Colonic mucosa (tissue), 4 donors: Measurements from ENCODE around the gene MED9. TPM values are rescaled to one million over a fixed set of nuclear protein-coding genes. Genes with fewer than 3 reads are reported as not detected.

Experiments used
- DNase-seq: peaks from one replicate; pipeline ENCODE4 v3.0.0-alpha.2; 2020
- H3K27ac ChIP-seq: fragments of 200-600 bp; one replicate; pipeline ENCODE4 v1.8.0; 2021
- H3K27me3 ChIP-seq: fragments of 200-600 bp; one replicate; pipeline ENCODE4 v1.8.0; 2021
- H3K36me3 ChIP-seq: fragments of 200-600 bp; one replicate; pipeline ENCODE4 v1.8.0; 2021
- H3K4me1 ChIP-seq: fragments of 200-600 bp; one replicate; pipeline ENCODE4 v1.8.0; 2021; ENCODE audit warnings: mild to moderate bottlenecking
- H3K4me3 ChIP-seq: fragments of 200-600 bp; one replicate; pipeline ENCODE4 v1.8.0; 2021
- H3K9ac ChIP-seq, 2 donors: one replicate each; pipeline ENCODE4 v1.7.0; 2013; ENCODE audit warnings: control low read depth in 2 of 2, low read depth in 2 of 2, low read length in 2 of 2
- H3K9me3 ChIP-seq: fragments of 200-600 bp; one replicate; pipeline ENCODE4 v1.8.0; 2021
- CTCF ChIP-seq: fragments of 200-600 bp; IDR thresholded peaks from one replicate; pipeline ENCODE4 v1.8.0; 2022; ENCODE audit warnings: antibody characterized with exemption, mild to moderate bottlenecking
- intact Hi-C: fragments of 100-400 bp; cut with DNase I; formaldehyde crosslinking; loops from one replicate; pipeline ENCODE4 v1.14.1; 2022
- total RNA-seq, 2 donors: library from RNA; stranded (reverse); fragmentation: NEBNext Ultra II Directional in 1 of 2; extraction: Animal tissue kit (Norgen Biotek cat#: 25700) in 1 of 2; gene quantifications; one replicate each; pipeline ENCODE4 v1.2.1, GENCODE V29; 2021
- donor health status: healthy.
- donor health status: DM: no; HTN: no; CAD: no.
- donor health status: DM: no; HTN: no; CAD: no.

The MED9 gene
- total RNA-seq, 2 donors from 2014 or later = 15.3 to 23.8 TPM

- H3K9ac ChIP-seq = peak overlapping the region in 1 of 2 donors; percentile 43
- H3K36me3 ChIP-seq = no peaks in the 10 kb centered on the region
- no peak for TF ChIP-seq CTCF
- intact Hi-C loops = no loop called here
- DNase-seq = peak; percentile 82
- H3K4me1 ChIP-seq = peaks cover 10% of the 10 kb centered on the region
- no peaks in the 10 kb centered on the region for H3K9me3 ChIP-seq
- H3K27ac ChIP-seq = peak overlapping the region; percentile 59
- no peak overlapping the region for H3K4me3 ChIP-seq
- no peaks in the 10 kb centered on the region for H3K27me3 ChIP-seq
These were observed 61.9 kb downstream of the MED9 start for GRCh38 chr17:17538417-17539391.

DNA sequence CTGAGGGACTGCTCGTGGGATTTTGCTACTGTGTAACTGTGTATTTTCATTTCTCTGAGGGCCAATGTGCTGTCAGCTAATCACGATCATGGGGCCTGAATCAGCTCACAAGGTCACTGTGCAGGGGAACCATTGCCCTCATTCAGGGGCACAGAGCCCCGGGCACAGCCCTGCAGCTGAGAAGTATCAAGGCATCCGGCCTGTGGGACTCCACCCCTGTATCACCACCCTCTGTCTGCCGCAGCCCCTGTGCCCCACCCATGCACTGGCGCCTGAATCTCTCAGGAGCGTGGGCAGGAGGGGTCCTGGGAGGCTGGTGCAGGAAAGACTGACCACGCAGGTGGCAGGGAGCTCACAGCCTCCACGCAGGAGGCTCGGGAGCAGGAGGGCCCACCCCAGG, 62.8 kb downstream of the MED9 start:
- intact Hi-C loops = no loop called here
- H3K4me1 ChIP-seq = peaks cover 10% of the 10 kb centered on the region
- H3K9ac ChIP-seq = peak overlapping the region in 1 of 2 donors; percentile 43
- H3K4me3 ChIP-seq = no peak overlapping the region
- peak; percentile 40 for DNase-seq
- H3K36me3 ChIP-seq = no peaks in the 10 kb centered on the region
- no peaks in the 10 kb centered on the region for H3K9me3 ChIP-seq
- H3K27ac ChIP-seq = peak overlapping the region; percentile 46
- no peak for TF ChIP-seq CTCF
- H3K27me3 ChIP-seq = no peaks in the 10 kb centered on the region

DNA sequence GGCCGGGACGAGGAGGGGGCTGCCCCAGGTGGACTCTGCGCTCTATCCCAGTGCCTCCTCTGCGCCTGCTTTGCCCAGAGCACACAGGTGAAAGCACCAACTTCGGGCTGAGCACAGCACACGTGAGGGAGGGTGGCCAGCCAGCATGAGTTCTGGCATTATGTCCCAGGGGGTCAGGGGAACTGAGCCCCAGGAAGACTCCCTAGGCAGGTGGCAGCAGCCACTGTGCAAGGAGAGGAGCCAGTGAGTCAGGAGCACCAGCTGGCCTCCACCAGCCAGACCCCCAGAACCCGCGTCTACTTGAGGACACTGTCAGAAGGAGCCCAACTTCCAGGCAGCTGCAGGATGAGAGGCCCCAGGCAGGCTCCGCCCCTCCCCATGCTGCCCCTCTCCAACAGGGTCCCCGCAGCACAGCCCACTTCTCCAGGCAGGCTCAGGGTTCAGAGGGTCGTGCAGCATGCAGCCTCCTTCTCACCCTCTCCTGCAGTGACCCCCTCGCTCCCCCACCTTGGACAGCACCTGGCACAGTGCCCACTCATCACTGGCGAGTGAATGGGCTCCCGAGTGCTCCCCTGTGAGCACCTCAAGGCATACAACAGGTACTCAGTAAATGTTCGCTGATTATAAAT, 63.6 kb downstream of the MED9 start:
- Histone ChIP-seq H3K4me1 (peaks cover 10% of the 10 kb centered on the region), H3K9ac (no peak overlapping the region), H3K9me3 (no peaks in the 10 kb centered on the region), H3K27me3 (no peaks in the 10 kb centered on the region), H3K4me3 (no peak overlapping the region), H3K36me3 (no peaks in the 10 kb centered on the region), H3K27ac (no peak overlapping the region)
- intact Hi-C loops = no loop called here
- no peak for TF ChIP-seq CTCF
- DNase-seq = no peak

DNA sequence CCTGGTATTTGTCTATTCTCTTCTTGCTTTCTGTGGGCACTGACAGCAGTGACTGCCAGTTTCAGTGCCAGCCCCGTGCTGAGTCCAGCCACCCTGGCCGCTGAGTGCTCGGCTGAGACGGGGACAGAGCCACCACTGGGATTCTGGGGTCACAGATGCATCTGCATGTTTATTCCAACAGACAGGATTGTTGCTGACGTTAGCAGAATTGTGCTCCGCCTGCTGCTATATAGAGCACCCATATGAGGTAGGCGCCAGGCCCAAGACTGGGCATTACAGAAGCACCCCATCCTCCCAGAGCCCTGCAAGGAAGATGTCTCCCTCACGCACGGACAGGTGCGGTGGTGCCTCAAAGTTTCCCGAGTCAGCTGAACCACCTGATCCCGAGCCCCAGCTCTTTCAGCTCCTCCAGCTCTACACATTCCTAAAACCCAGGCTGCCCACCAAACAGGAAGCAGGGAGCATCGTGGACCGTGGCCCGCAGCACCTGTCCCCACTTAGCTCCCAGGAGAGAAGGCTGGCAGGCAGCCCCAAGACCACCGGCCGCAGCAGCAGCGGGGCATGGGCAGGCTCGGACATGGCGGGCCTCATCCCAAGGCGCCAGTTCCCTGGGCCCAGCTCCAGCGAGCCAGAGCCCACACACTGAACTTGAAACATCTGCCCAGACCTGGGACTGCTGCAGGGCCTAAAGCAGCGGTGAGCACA, 64.3 kb downstream of the MED9 start:
- TF ChIP-seq CTCF = no peak
- H3K9ac ChIP-seq = no peak overlapping the region
- no peak overlapping the region for H3K4me3 ChIP-seq
- peaks cover 10% of the 10 kb centered on the region for H3K4me1 ChIP-seq
- intact Hi-C loops = no loop called here
- no peaks in the 10 kb centered on the region for H3K9me3 ChIP-seq
- H3K27ac ChIP-seq = no peak overlapping the region
- no peaks in the 10 kb centered on the region for H3K27me3 ChIP-seq
- H3K36me3 ChIP-seq = no peaks in the 10 kb centered on the region
- DNase-seq = no peak

- H3K27ac ChIP-seq = no peak overlapping the region
- H3K4me1 ChIP-seq = peaks cover 10% of the 10 kb centered on the region
- no peak overlapping the region for H3K4me3 ChIP-seq
- no peaks in the 10 kb centered on the region for H3K27me3 ChIP-seq
- H3K9me3 ChIP-seq = no peaks in the 10 kb centered on the region
- intact Hi-C loops = no loop called here
- TF ChIP-seq CTCF = no peak
- H3K9ac ChIP-seq = no peak overlapping the region
- no peaks in the 10 kb centered on the region for H3K36me3 ChIP-seq
- no peak for DNase-seq
These were observed 64.8 kb downstream of the MED9 start for GRCh38 chr17:17541640-17542001.
